AG09319 (cell line): ENCODE measurements around the gene TMEM125.
A peak's percentile ranks its signal among the peaks of the same experiment; 100 is the strongest.

Source experiments
- DNase-seq: peaks from one replicate; pipeline ENCODE4 v3.0.0-alpha.2; 2010; ENCODE audit warnings: low read depth; ENCODE audit errors: extremely low read depth
- CTCF ChIP-seq: IDR thresholded peaks from 2 replicates; pipeline ENCODE4 v1.5.1; 2011; ENCODE audit warnings: low read depth, mild to moderate bottlenecking, inconsistent platforms, low read length, moderate library complexity

TMEM125 gene

GRCh38 chr1:43313771-43314170 is 44.0 kb downstream of the TMEM125 start:
- TF ChIP-seq CTCF: no peak
- DNase-seq: no peak

GRCh38 chr1:43314233-43314632 is 44.5 kb downstream of the TMEM125 start:
- DNase-seq: no peak
- no peak for TF ChIP-seq CTCF

- no peak for DNase-seq
- TF ChIP-seq CTCF: no peak
These were observed 45.7 kb downstream of the TMEM125 start for GRCh38 chr1:43315481-43315880.

GRCh38 chr1:43315963-43316737 is 46.4 kb downstream of the TMEM125 start:
- no peak for TF ChIP-seq CTCF

GRCh38 chr1:43316738-43317520 is 47.1 kb downstream of the TMEM125 start:
- no peak for DNase-seq
- TF ChIP-seq CTCF: peak; percentile 3

More at GRCh38 chr1:43315963-43316737, 46.4 kb downstream of the TMEM125 start:
- DNase-seq: no peak

GRCh38 chr1:43317817-43318471 is 48.2 kb downstream of the TMEM125 start:
- DNase-seq: no peak
- TF ChIP-seq CTCF: no peak

- no peak for DNase-seq
- TF ChIP-seq CTCF: no peak
These were observed 49.0 kb downstream of the TMEM125 start for GRCh38 chr1:43318831-43319230.
